Stimulated activated naive B cell treated with anti-CD40 and anti-IgM and Interleukin-4, amounts not matched to agents 10 μg/mL and 1 μg/mL and 100 μg/mL, for 72 hours (primary cell): ENCODE data around the gene SCYGR1.
"Not testable (repeated sequence)": the region's sequence is repeated elsewhere in the genome, so short reads cannot be mapped to it uniquely, and the experiment has no call there.

Experiments used
- ATAC-seq, 2 donors: fragments of 150-1000 bp; cut with Tn5 transposase; replicated peaks; 2 replicates each; pipeline ENCODE4 v1.10.0; 2021; ENCODE audit warnings: moderate library complexity in 1 of 2
- DNase-seq: peaks from one replicate; pipeline ENCODE4 v3.0.0; 2021
- H3K27ac Mint-ChIP-seq: one replicate; pipeline ENCODE4 v1.8.0; 2022; ENCODE audit warnings: mild to moderate bottlenecking, mixed read lengths
- H3K27me3 Mint-ChIP-seq, 2 donors: one replicate each; pipeline ENCODE4 v1.8.0; 2022; ENCODE audit warnings: mixed read lengths in 2 of 2
- H3K36me3 Mint-ChIP-seq, 2 donors: one replicate each; pipeline ENCODE4 v1.8.0; 2022; ENCODE audit warnings: mixed read lengths in 2 of 2, mild to moderate bottlenecking in 1 of 2
- H3K4me1 Mint-ChIP-seq, 2 donors: one replicate each; pipeline ENCODE4 v1.8.0; 2022; ENCODE audit warnings: mixed read lengths in 2 of 2, mild to moderate bottlenecking in 1 of 2
- H3K4me3 Mint-ChIP-seq, 2 donors: one replicate each; pipeline ENCODE4 v1.8.0; 2022; ENCODE audit warnings: mild to moderate bottlenecking in 2 of 2, mixed read lengths in 2 of 2, moderate library complexity in 1 of 2
- H3K9me3 Mint-ChIP-seq, 2 donors: one replicate each; pipeline ENCODE4 v1.8.0; 2022; ENCODE audit warnings: mixed read lengths in 2 of 2, mild to moderate bottlenecking in 1 of 2

The SCYGR1 gene, protein sequence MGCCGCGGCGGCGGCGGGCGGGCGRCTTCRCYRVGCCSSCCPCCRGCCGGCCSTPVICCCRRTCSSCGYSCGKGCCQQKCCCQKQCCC

DNA sequence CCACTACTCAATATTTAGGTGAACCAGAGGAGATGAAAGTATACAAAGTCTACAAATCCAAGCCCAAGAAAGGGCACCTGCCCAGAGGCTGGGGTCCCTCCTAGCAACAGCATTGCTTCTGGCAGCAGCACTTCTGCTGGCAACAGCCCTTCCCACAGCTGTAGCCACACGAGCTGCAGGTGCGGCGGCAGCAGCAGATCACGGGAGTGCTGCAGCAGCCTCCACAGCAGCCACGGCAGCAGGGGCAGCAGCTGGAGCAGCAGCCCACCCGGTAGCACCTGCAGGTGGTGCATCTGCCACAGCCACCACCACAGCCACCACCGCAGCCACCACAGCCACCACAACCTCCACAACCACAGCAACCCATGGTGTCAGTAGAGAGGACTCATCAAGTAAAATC is at the start of gene SCYGR1:
Gene SCYGR1 (minus strand): TSS at position 367 of the 400 bp plus-strand sequence. CDS start 0 bp downstream, at position 367.
- not testable (repeated sequence) for ATAC-seq, DNase-seq, H3K4me3 Mint-ChIP-seq, H3K27me3 Mint-ChIP-seq
- peaks cover 26 to 27% of the 10 kb centered on the region in 2 donors for H3K4me1 Mint-ChIP-seq
- peaks cover 4 to 10% of the 10 kb centered on the region in 2 donors for H3K9me3 Mint-ChIP-seq
- peaks cover 0 to 10% of the 10 kb centered on the region in 2 donors for H3K36me3 Mint-ChIP-seq
- H3K27ac Mint-ChIP-seq = peak within 1 kb of the TSS; percentile 83

DNA sequence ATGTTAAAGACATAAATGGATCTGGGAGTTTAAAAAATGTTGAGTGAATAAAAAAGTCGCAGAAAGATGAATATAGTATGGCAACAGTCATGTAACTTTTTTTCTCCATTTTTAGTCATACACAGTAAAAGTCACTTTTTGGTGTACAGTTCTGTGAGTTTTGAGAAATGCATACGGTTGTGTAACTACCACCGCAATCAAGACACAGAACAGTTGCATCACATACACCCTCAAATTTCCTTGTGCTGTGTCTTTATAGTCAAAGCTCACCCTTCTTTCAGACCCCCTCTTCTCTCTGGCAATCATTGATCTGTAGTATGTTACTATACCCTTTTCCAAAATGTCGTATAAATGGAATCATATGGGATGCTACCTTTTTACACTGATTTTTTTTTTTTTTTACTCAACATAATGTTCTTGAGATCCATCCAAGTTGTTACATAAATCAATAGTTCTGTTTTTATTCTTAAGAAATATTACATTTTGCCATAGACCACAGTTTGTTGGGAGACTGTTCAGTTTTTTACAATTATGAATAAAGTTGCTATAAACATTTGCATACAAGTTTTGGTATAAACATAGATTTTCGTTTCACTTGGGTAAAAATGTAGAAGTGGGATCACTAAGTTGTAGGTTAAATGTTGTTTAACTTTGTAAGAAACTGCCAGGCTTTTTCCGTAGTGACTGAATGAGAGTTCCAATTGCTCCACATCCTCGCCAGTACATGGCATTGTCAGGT is 48.9 kb upstream of the SCYGR1 start:
- no peak for DNase-seq

DNA sequence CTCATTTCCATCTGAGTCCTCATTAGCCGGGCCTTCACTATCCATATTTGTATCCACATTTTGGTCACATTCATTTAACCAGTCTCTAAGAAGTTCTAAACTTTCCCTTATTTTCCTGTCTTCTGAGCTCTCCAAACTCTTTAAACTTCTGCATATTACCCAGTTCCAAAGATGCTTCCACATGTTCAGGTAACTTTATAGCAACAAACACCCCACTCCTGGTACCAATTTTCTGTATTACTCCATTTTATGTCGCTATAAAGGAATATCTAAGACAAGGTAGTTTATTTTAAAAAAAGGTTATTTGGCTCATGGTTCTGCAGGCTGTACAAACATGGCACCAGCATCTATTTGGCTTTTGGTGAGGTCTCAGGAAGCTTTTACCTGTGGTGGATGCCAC is 45.4 kb upstream of the SCYGR1 start:
- no peak overlapping the region for H3K27ac Mint-ChIP-seq
- DNase-seq (no peak), ATAC-seq (no peak)
- H3K9me3 Mint-ChIP-seq = peaks cover 10 to 16% of the 10 kb centered on the region in 2 donors
- no peaks in the 10 kb centered on the region for H3K4me1 Mint-ChIP-seq
- peaks cover 5 to 6% of the 10 kb centered on the region in 2 donors for H3K27me3 Mint-ChIP-seq
- H3K36me3 Mint-ChIP-seq = peaks cover 14 to 20% of the 10 kb centered on the region in 2 donors
- no peak overlapping the region for H3K4me3 Mint-ChIP-seq

More for the DNA sequence above, 48.9 kb upstream of the SCYGR1 start:
- H3K27ac Mint-ChIP-seq = no peak overlapping the region
- peaks cover 10 to 12% of the 10 kb centered on the region in 2 donors for H3K9me3 Mint-ChIP-seq
- peaks cover 9 to 16% of the 10 kb centered on the region in 2 donors for H3K36me3 Mint-ChIP-seq
- H3K4me3 Mint-ChIP-seq = no peak overlapping the region
- no peak for ATAC-seq
- H3K4me1 Mint-ChIP-seq = no peaks in the 10 kb centered on the region
- no peaks in the 10 kb centered on the region for H3K27me3 Mint-ChIP-seq

DNA sequence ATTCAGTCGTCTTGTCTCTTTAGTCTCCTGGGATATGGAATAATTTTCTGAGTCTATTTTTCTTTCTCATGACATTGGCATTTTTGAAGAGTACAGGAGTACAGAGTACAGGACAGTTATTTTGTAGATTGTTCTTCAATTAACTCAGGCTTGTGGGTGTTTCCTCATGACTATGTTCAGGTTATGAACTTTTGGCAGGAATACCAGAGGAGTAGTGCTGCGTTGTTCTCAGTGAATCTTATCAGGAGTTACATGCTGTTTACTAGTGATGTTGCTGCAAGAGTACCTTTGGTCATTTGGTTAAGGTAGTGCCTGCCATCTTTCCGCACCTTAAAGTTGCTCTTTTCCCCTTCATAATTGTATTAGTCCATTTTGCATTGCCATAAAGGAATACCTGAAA is 42.9 kb upstream of the SCYGR1 start:
- no peak for ATAC-seq
- Mint-ChIP-seq H3K4me3 (no peak overlapping the region), H3K4me1 (peaks cover 0 to 1% of the 10 kb centered on the region in 2 donors)

DNA sequence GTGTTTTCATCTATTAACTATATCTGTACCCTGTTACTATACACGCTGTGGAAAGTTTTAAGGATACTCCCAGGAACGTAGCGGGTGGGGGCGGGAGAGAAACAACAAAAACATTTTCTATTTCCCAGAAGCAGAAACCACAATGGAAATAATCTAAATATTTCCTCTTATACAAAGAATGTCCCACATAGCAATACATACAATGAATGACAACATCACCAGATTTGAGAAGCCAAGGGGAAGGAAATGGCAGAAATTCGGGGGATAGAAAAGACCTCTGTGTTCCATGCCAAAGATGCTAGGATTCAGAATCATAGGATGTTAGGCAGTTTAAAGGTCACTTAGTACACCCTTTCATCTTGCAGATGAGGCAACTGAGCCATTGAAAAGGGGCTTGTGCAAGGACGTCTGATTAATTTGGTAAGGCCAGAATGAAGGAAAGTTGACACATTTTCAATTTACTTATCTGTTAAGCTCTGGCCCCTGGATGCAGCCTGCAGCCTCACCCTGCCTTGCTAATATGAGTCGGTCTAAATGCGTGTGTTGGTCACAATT is 41.1 kb upstream of the SCYGR1 start:
- Mint-ChIP-seq H3K27ac (no peak overlapping the region), H3K27me3 (peaks cover 7% of the 10 kb centered on the region in 2 donors), H3K9me3 (peaks cover 10 to 16% of the 10 kb centered on the region in 2 donors), H3K36me3 (peaks cover 14 to 20% of the 10 kb centered on the region in 2 donors), H3K4me1 (peaks cover 0 to 1% of the 10 kb centered on the region in 2 donors), H3K4me3 (no peak overlapping the region)
- DNase-seq (no peak), ATAC-seq (no peak)

More for the DNA sequence above, 42.9 kb upstream of the SCYGR1 start:
- Mint-ChIP-seq H3K36me3 (peaks cover 14 to 20% of the 10 kb centered on the region in 2 donors), H3K27ac (no peak overlapping the region), H3K9me3 (peaks cover 10 to 16% of the 10 kb centered on the region in 2 donors), H3K27me3 (peaks cover 5 to 6% of the 10 kb centered on the region in 2 donors)
- no peak for DNase-seq

DNA sequence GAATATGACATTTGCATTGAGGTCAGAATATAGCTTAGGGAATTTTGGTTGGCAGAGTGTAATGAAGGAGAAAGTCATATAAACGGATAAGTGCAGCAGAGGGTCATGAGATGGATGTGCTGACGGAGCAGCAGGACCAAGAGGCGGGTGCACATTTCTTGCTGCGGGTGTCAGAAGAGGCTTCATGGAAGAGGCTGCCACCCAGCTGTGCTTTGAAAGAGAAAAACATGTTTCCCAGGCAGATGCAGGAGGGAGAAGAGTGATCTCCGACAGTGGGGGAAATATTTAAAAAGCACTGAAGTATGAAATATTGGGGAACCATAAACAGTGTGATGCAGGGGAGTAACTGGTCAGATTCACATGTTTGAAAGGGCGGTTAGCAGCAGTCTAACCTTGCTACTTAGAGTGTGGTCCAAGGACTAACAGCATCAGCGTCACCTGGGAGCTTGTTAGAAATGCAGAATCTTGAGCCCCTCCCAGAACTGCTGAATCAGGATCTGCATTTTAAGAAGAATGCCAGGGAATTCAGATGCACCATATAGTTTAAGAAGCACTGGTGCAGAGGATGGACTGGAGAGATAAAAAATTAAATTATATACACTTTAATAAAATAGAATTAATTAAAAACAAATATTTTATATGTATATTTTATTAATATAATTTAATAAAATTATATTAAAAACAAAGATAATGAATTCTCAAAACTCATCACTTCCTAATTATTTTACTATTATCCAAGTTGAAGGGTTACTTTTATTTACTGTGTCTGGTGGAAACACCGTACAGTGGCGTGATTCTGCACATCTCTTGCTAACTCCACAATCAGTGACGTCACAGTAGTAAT is 36.1 kb upstream of the SCYGR1 start:
- H3K27ac Mint-ChIP-seq = no peak overlapping the region
- H3K4me1 Mint-ChIP-seq = peaks cover 5 to 6% of the 10 kb centered on the region in 2 donors
- DNase-seq = no peak
- H3K27me3 Mint-ChIP-seq = peaks cover 5 to 6% of the 10 kb centered on the region in 2 donors
- H3K4me3 Mint-ChIP-seq = no peak overlapping the region
- H3K9me3 Mint-ChIP-seq = no peaks in the 10 kb centered on the region
- no peak for ATAC-seq
- H3K36me3 Mint-ChIP-seq = no peaks in the 10 kb centered on the region

DNA sequence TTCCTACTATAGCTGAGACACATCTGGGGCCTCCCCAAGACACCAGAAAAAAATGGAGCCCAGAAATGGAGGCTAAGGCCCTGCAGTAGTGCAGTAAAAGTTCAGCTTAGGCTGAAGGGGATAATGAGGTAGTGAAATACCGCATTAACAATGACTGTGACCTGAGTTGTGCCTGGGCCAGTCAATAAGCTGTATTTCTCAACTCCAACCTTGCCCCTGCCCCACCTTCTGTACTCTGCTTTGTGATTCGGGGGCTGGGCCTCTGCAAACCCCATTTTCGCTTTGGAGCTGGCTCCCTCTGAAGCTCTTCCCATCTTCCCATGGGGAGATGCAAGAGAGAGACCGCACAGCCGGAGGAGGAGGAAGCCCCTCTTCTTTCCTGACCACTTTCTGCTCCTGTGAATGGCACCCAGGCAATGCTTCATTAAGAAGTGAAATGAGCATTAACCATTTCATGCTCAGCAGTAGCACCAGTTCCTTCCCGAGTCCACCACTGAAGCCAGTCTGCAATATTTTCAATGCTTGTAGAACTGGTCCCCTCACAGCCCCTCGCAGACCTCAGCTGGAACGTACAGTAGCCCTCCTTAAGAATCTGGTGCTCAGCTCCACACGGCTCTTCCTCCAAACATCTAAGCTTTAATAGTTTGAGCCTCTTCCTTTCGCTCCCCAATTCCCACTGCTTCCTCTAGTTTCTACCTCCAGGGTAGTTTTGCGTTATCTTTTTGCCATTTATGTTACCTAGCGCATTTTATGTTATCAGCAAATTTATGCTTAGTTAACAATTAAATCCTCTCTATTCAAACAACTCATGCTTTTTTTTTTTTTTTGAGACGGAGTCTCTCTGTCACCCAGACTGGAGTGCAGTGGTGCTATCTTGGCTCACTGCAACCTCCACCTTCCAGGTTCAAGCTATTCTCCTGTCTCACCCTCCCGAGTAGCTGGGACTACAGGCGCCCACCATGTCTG is 32.6 kb upstream of the SCYGR1 start:
- Mint-ChIP-seq H3K36me3 (no peaks in the 10 kb centered on the region), H3K9me3 (no peaks in the 10 kb centered on the region), H3K4me1 (peaks cover 22 to 27% of the 10 kb centered on the region in 2 donors), H3K27ac (peak overlapping the region; percentile 47), H3K4me3 (no peak overlapping the region), H3K27me3 (peaks cover 5 to 6% of the 10 kb centered on the region in 2 donors)
- DNase-seq = no peak
- no peak for ATAC-seq

DNA sequence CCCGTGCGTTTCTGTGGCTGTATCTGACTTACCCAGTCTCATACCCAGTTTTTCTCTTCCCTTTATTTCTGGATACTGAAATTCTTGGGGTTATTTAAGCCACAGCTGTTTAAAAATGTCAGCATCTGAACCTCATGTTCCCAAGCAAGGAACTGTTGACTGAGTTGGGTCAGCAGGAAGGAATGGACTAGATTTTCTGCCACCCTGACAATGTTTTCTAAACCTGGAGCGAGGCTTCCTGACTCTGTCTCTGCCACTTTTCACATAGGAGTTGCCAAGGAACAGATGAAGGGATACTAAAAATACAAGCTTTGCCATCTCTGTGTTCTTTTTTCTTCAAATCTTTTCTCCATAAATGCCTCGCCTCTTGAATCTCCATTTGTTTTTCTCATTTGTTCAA is 29.0 kb upstream of the SCYGR1 start:
- Mint-ChIP-seq H3K27ac (peak overlapping the region; percentile 16), H3K4me1 (peaks cover 36 to 53% of the 10 kb centered on the region in 2 donors)

DNA sequence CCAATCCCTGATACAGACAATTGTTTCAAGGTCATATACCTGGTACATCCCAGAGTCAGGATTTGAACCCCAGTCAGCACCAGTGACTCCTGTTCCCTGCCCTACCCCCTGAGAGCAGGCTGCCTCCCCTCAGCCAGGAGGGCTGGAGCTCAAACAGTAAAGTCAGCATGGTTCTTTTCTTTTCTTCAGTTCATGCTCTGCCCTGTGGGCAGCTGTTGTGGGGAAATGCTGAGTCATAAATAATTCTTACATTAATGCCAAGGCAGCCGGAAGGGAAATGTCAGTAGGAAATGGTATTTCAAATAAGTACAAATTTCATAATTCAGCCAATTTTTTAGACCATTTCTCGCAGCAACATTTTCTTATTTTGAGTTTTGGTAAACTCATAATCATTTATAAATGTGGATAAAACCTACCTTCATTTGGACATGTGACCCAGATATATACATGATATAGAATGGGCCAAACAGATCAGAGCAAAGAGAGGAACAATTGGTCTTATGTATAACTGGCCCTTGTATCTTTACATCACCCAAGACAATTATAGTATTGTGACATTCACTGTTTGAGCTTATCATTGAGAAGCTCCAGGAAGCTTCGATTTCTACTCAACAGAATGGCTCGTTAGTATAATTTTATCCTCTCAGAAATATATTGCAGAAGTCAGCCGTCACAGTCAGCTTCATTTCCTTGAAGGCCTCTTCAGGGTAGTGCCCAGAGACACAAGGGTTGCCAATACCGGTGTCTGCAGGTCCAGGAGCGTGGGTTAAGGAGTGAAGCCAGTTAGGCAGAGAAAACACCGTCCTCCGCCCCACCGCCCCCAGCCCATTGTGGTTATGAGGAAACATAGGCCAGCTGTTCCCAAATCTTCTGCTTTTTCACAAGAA is 28.0 kb upstream of the SCYGR1 start:
- Mint-ChIP-seq H3K36me3 (no peaks in the 10 kb centered on the region), H3K27me3 (no peaks in the 10 kb centered on the region), H3K4me3 (peak overlapping the region; percentile 62 to 67), H3K4me1 (peaks cover 44 to 63% of the 10 kb centered on the region in 2 donors), H3K27ac (peak overlapping the region; percentile 87), H3K9me3 (no peaks in the 10 kb centered on the region)
- DNase-seq (peak; percentile 33), ATAC-seq (peak; percentile 57 to 66)

More for the DNA sequence above, 29.0 kb upstream of the SCYGR1 start:
- no peaks in the 10 kb centered on the region for H3K27me3 Mint-ChIP-seq
- H3K9me3 Mint-ChIP-seq = no peaks in the 10 kb centered on the region
- peak overlapping the region; percentile 1 to 57 for H3K4me3 Mint-ChIP-seq
- DNase-seq (no peak), ATAC-seq (peak in 1 of 2 donors; percentile 28)
- no peaks in the 10 kb centered on the region for H3K36me3 Mint-ChIP-seq

DNA sequence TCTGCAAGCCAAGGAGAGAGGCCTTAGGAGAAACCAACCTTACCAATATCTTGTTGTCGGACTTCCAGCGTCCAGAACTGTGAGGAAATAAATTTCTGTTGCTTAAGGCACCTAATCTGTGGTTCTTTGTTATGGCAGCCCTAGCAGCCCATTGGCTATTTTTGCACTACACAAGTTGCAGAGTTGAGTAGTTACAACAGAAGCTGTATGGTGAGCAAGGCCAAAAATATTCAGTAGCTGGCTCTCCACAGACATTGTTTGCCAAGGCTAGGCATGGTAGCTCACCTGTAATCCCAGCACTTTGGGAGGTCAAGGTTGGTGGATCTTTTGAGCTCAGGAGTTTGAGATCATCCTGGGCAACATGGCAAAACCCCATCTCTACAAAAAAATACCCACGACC is 27.1 kb upstream of the SCYGR1 start:
- no peak overlapping the region for H3K4me3 Mint-ChIP-seq
- ATAC-seq = no peak
- peak overlapping the region; percentile 59 for H3K27ac Mint-ChIP-seq
- H3K36me3 Mint-ChIP-seq = no peaks in the 10 kb centered on the region
- no peak for DNase-seq
- H3K27me3 Mint-ChIP-seq = no peaks in the 10 kb centered on the region
- H3K9me3 Mint-ChIP-seq = no peaks in the 10 kb centered on the region
- peaks cover 49 to 67% of the 10 kb centered on the region in 2 donors for H3K4me1 Mint-ChIP-seq

DNA sequence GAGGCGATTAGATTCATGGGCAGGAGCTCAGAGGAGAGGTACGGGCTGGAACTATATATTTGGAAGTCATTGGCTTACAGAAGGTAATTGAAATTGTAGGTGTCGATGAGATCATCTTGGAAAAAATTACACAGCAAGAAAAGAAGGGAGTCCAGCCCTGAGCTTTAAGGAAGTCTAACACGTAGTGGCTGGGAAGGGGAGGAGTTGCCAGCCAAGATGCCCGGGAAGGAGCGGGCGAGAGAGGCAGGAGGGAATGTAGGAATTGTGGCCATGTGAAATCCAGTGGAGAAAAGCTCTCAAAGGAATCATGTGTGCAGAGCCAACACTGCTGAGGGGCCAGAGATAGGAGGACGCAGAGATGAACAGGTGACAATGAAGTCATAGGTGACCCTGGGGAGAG is 25.6 kb upstream of the SCYGR1 start:
- Mint-ChIP-seq H3K36me3 (no peaks in the 10 kb centered on the region), H3K4me1 (peaks cover 49 to 67% of the 10 kb centered on the region in 2 donors), H3K27me3 (no peaks in the 10 kb centered on the region), H3K4me3 (no peak overlapping the region), H3K27ac (peak overlapping the region; percentile 39), H3K9me3 (no peaks in the 10 kb centered on the region)
- DNase-seq (no peak), ATAC-seq (no peak)

DNA sequence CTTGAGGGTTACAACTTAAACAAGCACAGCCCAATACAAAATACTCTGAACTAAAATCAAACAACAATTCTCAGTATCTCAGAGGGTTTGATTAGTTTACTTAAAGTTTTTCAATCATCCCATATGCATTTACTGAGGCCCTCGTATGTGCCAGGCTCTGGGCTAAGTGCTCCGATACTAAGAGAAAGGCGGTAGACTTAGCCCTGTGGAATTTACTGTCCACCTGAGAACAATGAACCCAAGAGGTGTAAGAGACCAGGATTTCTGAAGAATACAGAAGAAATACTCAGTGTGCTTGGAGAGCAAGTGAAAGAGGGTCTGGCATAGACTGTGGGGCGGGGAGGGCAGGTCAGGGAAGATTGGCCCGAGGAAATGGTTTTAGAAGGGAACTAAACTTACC is 25.1 kb upstream of the SCYGR1 start:
- no peaks in the 10 kb centered on the region for H3K27me3 Mint-ChIP-seq
- H3K4me1 Mint-ChIP-seq = peaks cover 51 to 69% of the 10 kb centered on the region in 2 donors
- ATAC-seq (no peak), DNase-seq (no peak)
- H3K36me3 Mint-ChIP-seq = no peaks in the 10 kb centered on the region
- H3K4me3 Mint-ChIP-seq = no peak overlapping the region
- H3K27ac Mint-ChIP-seq = peak overlapping the region; percentile 39
- no peaks in the 10 kb centered on the region for H3K9me3 Mint-ChIP-seq
